Raji (cell line): ENCODE data around the gene HMGN1.
A peak's percentile ranks its signal among the peaks of the same experiment; 100 is the strongest.

Experiments used
- POLR2A ChIP-seq: IDR thresholded peaks from 2 replicates; pipeline ENCODE4 v1.6.1; 2011; ENCODE audit warnings: low read depth, low read length, control low read depth; ENCODE audit not compliant: insufficient read depth

Gene HMGN1

GRCh38 chr21:39377444-39378050 is 28.7 kb upstream of the HMGN1 start:
- no peak for TF ChIP-seq POLR2A

GRCh38 chr21:39375446-39375845 is 26.6 kb upstream of the HMGN1 start:
- TF ChIP-seq POLR2A = no peak

DNA sequence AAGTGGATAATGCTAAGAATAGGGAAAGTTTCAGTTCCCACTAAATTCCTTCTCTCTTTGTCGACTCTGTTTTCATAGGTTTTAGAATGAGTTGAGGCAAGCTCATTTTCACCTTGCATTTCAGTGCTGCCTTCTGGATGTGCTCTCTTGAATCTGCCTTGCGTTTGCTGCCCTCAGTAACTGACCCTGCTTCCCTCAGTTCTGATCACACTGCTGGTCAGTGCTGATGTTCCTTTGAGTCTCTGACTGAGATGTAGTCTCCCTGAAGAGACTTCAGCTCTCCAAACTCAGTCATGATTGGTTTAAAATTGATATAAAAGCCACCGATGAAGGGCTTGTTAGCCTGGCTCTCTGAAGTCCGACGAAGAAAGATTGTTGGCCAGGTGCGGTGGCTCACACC is 25.2 kb upstream of the HMGN1 start:
- TF ChIP-seq POLR2A = no peak

- no peak for TF ChIP-seq POLR2A
These were observed 24.7 kb upstream of the HMGN1 start for GRCh38 chr21:39373634-39374033.

DNA sequence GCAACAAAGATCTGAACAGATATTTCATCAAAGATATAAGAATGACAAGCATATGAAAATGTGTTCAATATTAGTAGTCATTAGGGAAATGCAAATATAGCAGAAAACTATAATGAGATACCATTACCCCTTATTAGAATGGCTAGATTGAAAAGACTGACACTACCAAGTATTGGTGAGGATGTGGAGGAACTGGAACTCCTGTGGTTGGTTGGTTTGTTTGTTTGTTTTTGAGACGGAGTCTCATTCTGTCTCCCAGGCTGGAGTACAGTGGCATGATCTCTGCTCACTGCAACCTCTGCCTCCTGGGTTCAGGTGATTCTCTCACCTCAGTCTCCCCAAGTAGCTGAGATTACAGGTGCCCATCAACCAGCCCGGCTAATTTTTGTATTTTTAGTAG is 18.9 kb upstream of the HMGN1 start:
- no peak for TF ChIP-seq POLR2A

GRCh38 chr21:39366563-39366962 is 17.7 kb upstream of the HMGN1 start:
- no peak for TF ChIP-seq POLR2A

GRCh38 chr21:39364949-39365348 is 16.1 kb upstream of the HMGN1 start:
- no peak for TF ChIP-seq POLR2A

- TF ChIP-seq POLR2A = no peak
These were observed 15.0 kb upstream of the HMGN1 start for GRCh38 chr21:39363607-39364555.

DNA sequence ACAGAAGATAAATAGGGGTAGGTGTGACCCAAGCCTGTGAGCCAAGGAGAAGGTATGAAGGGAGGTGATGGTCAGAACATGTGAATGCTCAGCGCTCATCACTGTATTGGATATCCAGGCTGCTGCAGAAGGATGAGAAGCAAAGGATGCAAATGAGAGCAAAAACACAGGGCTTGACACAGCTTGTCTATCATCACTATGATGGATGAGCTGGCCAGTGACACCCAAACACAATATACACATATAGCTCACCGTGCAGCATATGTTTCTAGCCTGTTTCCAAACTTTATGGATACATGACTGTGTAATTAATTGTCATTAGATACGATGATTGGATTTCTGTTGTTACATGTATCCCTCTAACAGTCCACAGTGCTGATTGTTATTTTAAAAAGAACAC is 13.8 kb upstream of the HMGN1 start:
- no peak for TF ChIP-seq POLR2A

DNA sequence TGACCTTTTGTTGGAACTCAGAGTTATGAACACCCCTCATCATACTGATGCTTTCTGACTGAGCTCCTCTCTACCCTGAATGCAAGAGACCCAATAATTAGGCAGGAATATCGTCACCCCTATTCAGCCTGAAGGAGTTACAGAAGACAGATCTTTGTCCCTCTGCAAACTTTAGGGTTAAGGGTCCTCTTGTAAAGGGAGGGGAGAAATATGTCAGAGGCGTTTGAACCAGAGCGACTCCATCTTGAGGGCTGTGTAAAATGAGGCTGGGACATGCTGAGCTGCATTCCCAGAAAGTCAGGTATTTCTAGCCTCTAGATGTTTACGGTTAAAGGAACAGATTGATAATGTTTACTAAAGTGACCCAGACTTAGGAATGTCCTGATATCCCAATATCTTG is 10.5 kb upstream of the HMGN1 start:
- no peak for TF ChIP-seq POLR2A

DNA sequence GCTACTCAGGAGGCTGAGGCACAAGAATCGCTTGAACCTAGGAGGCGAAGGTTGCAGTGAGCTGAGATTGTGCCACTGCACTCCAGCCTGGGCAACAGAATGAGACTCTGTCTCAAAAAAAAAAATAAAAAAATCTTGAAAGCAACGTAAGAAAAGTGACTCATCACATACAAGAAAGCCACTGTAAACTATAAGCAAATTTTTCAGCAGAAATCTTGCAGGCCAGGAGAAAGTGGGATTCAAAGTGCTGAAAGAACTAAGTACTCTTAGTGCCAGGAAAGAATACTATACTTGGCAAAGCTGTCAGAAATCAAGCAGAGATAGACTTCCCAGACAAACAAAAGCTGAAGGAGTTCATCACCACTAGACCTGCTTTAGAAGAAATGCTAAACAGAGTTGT is 4.4 kb upstream of the HMGN1 start:
- no peak for TF ChIP-seq POLR2A

DNA sequence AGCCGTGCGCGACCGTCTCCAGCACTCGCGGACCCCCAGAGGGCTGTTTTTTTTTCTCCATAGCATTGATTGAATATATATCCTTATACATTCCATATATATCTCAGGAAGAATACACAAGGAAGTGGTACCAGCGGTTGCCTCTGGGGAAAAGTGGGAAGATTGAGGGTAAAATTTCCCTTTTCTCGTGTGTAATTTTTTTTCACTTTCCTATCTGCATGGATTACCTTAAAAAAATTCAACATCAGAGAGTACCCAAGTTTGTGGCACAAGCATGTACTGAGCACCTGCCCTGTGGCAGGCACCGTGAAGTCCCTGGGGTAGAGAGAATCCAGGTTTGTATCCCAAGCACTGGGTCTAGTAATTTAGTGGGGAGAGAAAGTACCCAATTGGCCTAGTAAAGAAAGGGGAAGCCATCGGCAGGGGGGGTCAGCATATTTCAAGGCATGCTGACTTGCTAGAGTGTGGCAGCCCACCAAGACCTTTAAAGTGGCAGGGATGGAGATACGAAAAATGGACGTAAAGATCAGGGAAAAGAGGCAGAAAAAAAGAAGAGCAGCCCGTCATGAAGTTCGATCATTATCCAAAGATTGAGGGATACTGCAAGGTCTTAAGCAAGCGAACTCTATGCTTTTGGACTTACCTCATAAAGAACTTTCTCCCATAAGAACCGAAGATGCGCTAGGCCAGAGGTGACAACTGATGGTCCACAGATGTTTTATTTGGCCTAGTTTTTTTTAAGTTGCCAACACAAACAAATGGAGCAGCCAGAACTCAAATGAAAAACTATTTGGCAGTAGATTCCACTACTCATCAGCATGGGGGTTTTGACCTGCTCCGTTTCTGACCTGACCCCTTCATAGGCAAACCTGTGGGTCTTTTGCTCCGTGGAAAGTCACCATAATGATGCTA is 1.5 kb upstream of the HMGN1 start:
- TF ChIP-seq POLR2A = 0 out of 2 replicates have a peak, but pooled peaks have one; percentile 32

DNA sequence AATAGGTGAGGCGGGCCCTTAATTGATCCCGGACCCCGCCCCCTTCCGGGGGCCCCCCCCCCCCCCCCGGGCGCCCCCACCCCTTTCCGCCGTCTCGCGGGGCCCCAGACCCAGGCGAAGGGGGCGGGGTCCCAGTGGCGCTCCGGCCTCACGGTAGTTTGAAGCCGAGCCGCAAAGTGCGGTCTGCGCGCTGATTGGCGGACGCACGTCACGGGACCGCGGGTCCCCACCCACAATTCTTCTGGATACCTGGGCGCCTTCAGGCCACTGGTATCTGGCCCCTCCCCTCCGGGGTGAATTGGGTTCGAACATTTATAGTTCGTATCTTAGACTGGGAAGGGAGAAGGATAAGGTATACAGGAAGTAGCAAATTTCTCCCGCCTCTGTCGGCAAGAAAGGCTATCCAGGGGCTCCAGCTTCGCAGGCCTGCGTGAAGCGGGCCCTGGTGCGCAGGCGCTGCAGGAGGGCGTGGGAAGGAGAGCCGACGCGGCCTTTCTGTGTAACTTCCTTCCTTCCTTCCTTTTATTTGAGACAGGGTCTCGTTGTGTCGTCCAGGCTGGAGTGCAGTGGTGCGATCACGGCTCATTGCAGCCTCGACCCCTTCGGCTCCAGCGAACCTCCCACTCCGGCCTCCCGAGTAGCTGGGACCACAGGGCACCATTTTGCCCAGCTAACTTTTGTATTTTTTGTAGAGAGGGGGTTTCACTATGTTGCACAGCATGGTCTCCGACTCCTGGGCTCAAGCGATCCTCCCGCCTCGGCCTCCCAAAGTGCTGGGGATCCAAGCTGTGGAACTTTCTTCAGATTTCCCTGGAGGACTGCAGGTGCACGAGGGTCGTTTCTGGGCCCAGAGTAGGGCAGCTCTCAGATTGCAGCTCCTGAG is 564 bp upstream of the HMGN1 start:
- peak; percentile 93 for TF ChIP-seq POLR2A

DNA sequence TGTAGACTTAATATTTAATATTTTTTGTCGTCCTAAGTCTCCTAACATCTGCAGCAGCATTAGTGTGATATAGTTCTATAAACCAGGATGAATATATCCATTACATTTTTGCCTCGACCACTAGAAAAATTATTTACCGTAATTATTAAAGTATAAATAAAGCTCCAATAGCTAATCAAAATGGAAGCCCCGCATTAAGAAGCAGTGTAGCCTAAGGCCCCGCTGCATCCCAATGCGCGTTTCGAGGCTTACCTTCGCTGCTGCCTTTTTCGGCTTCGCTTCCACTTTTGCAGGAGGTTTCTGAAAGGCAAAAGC is 891 bp downstream of the HMGN1 start:
- no peak for TF ChIP-seq POLR2A
